Natural killer cell treated with Interleukin-12 subunit alpha and Interleukin-12 subunit beta and Interleukin-15 and Interleukin-18, amount 100 ng/mL, for 72 hours (primary cell): ENCODE measurements around the gene MIAT. TPM values are rescaled to one million over a fixed set of nuclear protein-coding genes. Genes with fewer than 3 reads are reported as not detected.

Source experiments
- ATAC-seq, 2 donors: fragments of 150-1000 bp; cut with Tn5 transposase in 1 of 2; sonication (Bioruptor Pico), chemical (Tn5 transposase) in 1 of 2; 2 replicates each; pipeline ENCODE4 v1.10.0; 2021
- DNase-seq: peaks from one replicate; pipeline ENCODE4 v3.0.0; 2022; ENCODE audit warnings: low spot score
- H3K27ac Mint-ChIP-seq, 2 donors: 1 replicate in 1 of 2; 2 replicates in 1 of 2; pipeline ENCODE4 v1.8.0; 2022; ENCODE audit warnings: mixed read lengths in 2 of 2, mild to moderate bottlenecking in 1 of 2, moderate library complexity in 1 of 2
- H3K27me3 Mint-ChIP-seq, 2 donors: 1 replicate in 1 of 2; 2 replicates in 1 of 2; pipeline ENCODE4 v1.8.0; 2022; ENCODE audit warnings: mixed read lengths in 2 of 2
- H3K36me3 Mint-ChIP-seq: one replicate; pipeline ENCODE4 v1.8.0; 2022; ENCODE audit warnings: mixed read lengths
- H3K4me1 Mint-ChIP-seq, 2 donors: 1 replicate in 1 of 2; 2 replicates in 1 of 2; pipeline ENCODE4 v1.8.0; 2022; ENCODE audit warnings: low read depth in 2 of 2, mixed read lengths in 2 of 2, mild to moderate bottlenecking in 1 of 2
- H3K4me3 Mint-ChIP-seq: one replicate; pipeline ENCODE4 v1.8.0; 2022; ENCODE audit warnings: mixed read lengths
- H3K9me3 Mint-ChIP-seq: 2 replicates; pipeline ENCODE4 v1.8.0; 2022; ENCODE audit warnings: mixed read lengths
- total RNA-seq, 2 donors: library from RNA; stranded (reverse); gene quantifications; one replicate each; pipeline ENCODE4 v1.2.3, GENCODE V29; 2022

MIAT gene
- total RNA-seq, 2 donors from 2014 or later: 6.0 to 12.6 TPM

DNA sequence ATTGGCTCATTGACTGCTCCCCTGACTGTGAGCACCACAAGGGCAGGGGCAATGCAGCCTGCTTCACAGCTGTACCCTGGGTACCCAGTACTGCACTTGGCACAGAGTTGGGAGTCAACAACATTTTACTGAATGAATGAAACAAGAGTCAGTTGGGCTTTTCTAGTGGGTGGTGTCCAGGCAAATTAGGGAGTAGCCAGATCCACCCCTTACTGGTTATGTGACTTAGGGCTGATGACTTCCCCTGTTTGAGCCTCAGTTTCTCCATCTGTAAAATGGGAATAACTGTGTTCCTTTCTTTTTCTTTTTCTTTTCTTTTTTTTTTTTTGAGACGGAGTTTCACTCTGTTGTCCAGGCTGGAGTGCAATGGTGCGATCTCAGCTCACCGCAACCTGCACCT is 23.1 kb downstream of the MIAT start:
- no peaks in the 10 kb centered on the region for H3K9me3 Mint-ChIP-seq
- peaks cover 36 to 42% of the 10 kb centered on the region in 2 donors for H3K4me1 Mint-ChIP-seq
- H3K27me3 Mint-ChIP-seq: no peaks in the 10 kb centered on the region
- H3K4me3 Mint-ChIP-seq: no peak overlapping the region
- H3K36me3 Mint-ChIP-seq: no peaks in the 10 kb centered on the region
- no peak for DNase-seq
- H3K27ac Mint-ChIP-seq: peak overlapping the region in 1 of 2 donors; percentile 70
- ATAC-seq: no peak

DNA sequence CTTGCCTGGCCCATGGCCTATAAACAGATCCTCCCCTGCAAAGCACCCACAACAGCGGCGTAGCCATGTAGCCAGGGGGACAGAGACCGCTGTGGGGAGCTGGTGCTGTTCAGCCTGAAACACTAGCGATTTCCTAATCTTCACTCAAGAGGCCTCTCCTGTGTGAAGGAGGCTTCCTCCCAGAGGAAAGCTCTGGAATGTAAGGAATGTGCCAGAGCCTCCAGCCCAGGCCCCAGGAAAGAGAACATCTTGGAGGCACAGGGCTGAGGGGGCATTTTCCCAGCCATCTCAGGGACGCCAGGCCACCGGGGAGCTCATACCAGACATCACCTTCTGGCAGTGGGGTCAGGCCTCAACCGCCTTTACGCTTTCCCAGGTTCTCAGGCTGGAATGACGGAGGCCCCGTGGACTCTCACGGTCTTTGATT is 24.0 kb downstream of the MIAT start:
- Mint-ChIP-seq H3K36me3 (no peaks in the 10 kb centered on the region), H3K9me3 (no peaks in the 10 kb centered on the region), H3K27me3 (no peaks in the 10 kb centered on the region), H3K27ac (peak overlapping the region in 1 of 2 donors; percentile 70), H3K4me3 (no peak overlapping the region), H3K4me1 (peaks cover 27 to 33% of the 10 kb centered on the region in 2 donors)
- DNase-seq (no peak), ATAC-seq (no peak)

DNA sequence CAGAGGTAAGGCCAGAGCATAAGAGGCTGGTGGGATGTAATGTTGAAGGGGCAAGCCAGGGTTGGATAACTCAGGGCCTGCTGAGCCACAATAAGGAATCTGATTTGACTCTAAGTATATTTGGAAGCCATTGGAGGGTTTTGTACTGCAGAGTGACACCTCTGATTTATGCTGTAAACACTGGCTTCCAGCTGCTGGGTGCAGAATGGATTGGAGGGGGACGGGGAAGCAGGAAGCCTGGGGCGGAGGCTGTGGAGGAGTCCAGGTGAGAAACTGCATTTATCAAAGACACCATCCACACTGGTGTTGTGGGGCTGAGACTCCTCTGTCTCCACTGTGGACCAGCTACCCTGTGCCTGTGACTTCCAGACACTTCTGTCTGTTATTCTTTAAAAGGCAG is 26.8 kb downstream of the MIAT start:
- Mint-ChIP-seq H3K4me3 (no peak overlapping the region), H3K27ac (peak overlapping the region in 1 of 2 donors; percentile 34), H3K9me3 (no peaks in the 10 kb centered on the region), H3K4me1 (peaks cover 15 to 17% of the 10 kb centered on the region in 2 donors), H3K27me3 (no peaks in the 10 kb centered on the region), H3K36me3 (no peaks in the 10 kb centered on the region)
- DNase-seq (no peak), ATAC-seq (no peak)

DNA sequence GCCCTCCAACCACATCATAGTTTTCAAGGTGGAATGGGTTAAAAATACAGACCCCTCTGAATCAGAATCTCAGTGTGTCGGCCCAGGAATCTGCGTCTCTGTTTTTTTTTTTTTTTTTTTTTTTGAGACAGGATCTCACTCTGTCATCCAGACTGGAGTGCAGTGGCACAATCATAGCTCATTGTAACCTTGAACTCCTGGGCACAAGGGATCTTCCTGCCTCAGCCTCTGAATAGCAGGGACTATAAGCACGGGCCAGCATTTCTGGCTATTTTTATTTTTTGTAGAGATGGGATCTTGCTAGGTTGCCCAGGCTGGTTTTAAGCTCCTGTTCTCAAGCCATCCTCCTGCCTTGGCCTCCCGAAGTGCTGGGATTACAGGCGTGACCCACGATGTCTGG is 28.2 kb downstream of the MIAT start:
- Mint-ChIP-seq H3K36me3 (no peaks in the 10 kb centered on the region), H3K4me1 (peaks cover 9 to 21% of the 10 kb centered on the region in 2 donors), H3K27ac (peak overlapping the region in 1 of 2 donors; percentile 34), H3K9me3 (no peaks in the 10 kb centered on the region), H3K27me3 (no peaks in the 10 kb centered on the region), H3K4me3 (no peak overlapping the region)
- ATAC-seq: no peak
- no peak for DNase-seq

DNA sequence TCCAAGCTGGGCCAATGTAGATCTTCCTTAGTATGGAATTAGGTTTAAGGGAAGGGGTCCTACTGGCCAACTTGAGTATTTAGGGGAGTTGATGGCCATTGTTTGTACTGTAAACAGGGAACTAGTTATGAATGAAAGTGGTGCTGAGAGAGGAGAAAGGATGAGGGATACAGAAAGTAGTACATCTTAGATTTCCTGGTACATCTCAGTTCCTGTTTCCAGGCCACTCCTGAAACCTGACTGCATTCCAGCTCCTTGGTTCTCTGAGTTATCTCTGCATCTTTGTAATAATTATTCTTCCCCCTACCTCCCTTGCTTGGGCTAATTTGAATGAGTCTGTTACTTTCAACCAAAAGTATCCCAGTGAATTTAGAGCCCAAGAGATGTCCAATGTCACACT is 30.1 kb downstream of the MIAT start:
- ATAC-seq (no peak), DNase-seq (no peak)
- H3K4me3 Mint-ChIP-seq: no peak overlapping the region
- no peaks in the 10 kb centered on the region for H3K9me3 Mint-ChIP-seq
- H3K27ac Mint-ChIP-seq: no peak overlapping the region
- H3K27me3 Mint-ChIP-seq: no peaks in the 10 kb centered on the region
- H3K4me1 Mint-ChIP-seq: peaks cover 24 to 30% of the 10 kb centered on the region in 2 donors
- no peaks in the 10 kb centered on the region for H3K36me3 Mint-ChIP-seq

DNA sequence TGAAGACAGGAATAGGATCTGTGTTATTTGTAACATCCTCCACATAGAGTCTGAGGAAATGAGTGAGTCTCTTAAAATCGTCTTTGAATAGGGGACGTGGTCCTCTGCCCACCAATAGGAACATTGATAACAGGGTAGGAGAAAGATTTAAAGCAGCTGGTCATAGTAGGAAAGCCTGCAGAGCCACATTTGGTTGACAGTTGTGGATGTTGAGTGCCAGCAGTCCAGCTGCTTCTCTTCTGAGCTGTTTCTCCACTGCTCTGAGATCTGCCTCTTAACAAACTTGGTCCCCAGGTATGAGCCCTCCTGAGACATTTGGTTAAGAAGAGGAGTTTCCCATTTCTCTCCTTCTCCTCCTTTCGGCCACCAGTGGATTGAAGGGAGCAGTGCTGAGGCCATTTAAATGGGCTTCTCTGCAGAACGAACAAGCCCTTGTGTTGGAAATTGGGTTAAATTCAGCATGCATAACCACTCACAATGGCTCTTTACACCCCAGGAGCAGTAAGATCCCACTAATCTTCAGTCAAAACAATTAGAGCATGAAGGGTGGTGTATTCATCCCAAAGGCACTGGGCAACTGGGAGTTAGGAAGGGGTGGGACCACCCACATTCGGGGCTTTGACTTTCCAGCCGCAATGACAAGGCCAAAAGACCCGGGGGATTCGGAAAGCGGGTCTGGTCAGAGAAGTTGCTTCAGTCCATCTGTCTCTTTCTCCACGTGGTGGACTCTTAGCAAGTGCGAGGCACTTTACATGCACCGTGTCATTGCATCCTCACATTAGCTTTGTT is 32.3 kb downstream of the MIAT start:
- peaks cover 19 to 28% of the 10 kb centered on the region in 2 donors for H3K4me1 Mint-ChIP-seq

DNA sequence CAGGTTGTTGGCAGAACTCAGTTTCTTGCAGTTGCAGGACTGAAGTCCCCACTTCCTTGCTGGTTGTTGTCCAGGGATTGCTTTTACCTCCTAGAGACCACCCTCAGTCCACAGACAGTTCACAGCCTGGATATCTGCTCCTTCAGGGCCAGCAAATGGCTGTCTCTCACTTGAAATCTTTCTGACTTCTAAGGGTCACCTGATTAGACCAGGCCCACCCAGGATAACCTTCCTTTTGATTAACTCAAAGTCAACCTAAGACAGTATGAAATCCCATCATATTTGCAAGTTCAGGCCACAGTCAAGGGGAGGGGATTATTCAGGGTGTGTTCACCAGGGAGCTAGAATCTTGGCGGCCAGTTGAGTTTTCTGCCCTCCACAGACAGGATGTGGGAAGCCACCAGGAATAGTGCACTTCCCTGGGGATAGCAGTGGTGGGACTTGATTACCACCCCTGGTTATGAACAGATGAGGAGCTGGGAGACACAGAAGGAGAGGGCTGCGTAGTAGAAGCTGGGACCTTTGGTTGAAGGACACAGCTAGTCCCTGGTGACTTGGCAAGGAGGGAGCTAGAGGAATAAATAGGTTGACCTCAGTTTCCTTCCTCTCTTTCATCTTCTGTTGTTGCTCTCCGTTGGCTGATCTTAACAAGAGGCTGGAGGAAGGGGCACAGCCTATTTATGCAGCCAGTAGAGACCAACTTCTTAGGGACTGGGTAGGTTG is 33.4 kb downstream of the MIAT start:
- DNase-seq (no peak), ATAC-seq (no peak)
- peaks cover 19 to 28% of the 10 kb centered on the region in 2 donors for H3K4me1 Mint-ChIP-seq
- H3K9me3 Mint-ChIP-seq: no peaks in the 10 kb centered on the region
- H3K27ac Mint-ChIP-seq: peak overlapping the region in 1 of 2 donors; percentile 36
- H3K4me3 Mint-ChIP-seq: no peak overlapping the region
- no peaks in the 10 kb centered on the region for H3K27me3 Mint-ChIP-seq
- H3K36me3 Mint-ChIP-seq: peaks cover 8% of the 10 kb centered on the region

More for the DNA sequence above, 32.3 kb downstream of the MIAT start:
- H3K27me3 Mint-ChIP-seq: no peaks in the 10 kb centered on the region
- DNase-seq (no peak), ATAC-seq (no peak)
- no peaks in the 10 kb centered on the region for H3K9me3 Mint-ChIP-seq
- peak overlapping the region in 1 of 2 donors; percentile 9 for H3K27ac Mint-ChIP-seq
- no peak overlapping the region for H3K4me3 Mint-ChIP-seq
- H3K36me3 Mint-ChIP-seq: peaks cover 5% of the 10 kb centered on the region

DNA sequence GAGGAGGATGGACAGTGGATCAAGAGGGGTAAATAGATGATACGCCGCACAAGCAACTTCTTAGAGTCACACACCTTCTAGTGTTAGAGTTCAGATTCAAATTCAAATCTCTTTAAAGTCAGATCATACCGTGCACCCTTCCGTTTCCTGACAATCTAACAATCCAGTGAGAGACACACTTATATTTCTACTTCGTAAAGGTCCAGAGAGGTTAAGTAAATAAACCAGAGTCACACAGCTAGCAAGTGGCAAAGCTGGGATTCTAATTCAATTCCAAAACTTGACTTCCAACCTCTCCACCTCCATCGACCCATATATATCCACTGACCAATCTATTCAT is 34.0 kb downstream of the MIAT start:
- Mint-ChIP-seq H3K4me3 (no peak overlapping the region), H3K9me3 (no peaks in the 10 kb centered on the region), H3K27me3 (no peaks in the 10 kb centered on the region), H3K27ac (no peak overlapping the region), H3K4me1 (peaks cover 19 to 28% of the 10 kb centered on the region in 2 donors), H3K36me3 (peaks cover 8% of the 10 kb centered on the region)
- no peak for ATAC-seq
- no peak for DNase-seq

DNA sequence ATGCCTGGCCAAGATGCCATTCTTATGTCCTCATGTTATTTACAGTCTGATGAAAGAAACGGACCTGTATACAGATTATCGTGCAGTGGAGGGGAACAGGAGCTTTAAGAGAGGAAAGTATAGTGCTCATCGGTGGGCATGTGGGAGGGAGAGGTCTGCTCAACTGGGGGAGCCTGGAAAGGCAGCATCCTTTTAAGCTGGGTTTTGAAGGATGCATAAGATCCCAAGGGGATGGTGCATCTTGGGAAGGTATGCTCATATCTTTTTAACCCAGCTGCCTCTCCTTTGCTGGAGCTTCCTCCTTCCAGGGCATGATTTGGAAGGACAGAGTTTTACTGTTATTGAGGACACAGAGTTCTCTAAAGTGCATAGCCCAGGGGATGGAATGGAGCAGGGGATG is 34.8 kb downstream of the MIAT start:
- ATAC-seq (no peak), DNase-seq (no peak)
- Mint-ChIP-seq H3K36me3 (peaks cover 8% of the 10 kb centered on the region), H3K4me3 (no peak overlapping the region), H3K27ac (no peak overlapping the region), H3K27me3 (no peaks in the 10 kb centered on the region), H3K9me3 (no peaks in the 10 kb centered on the region), H3K4me1 (peaks cover 19 to 28% of the 10 kb centered on the region in 2 donors)

DNA sequence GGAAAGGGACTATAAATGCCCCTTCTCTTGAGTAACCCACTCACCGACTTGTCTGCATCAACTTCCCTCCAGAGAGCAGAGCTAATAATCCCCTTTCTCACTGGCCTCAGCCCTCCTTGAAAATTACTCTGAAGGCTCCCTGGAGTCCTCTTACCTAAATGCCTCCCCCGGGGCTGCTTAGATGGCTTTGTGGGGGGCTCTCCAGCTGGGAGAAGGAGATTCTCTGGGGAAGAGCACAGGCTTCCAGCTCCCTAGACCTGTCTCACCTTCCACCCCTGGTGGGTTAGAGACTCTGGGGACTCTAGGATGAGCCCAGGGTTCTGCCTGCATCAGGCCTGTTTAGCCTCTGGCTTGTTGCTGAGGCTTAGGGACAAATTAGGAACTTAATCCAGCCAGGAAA is 39.8 kb downstream of the MIAT start:
- DNase-seq: no peak
- no peak for ATAC-seq
- no peaks in the 10 kb centered on the region for H3K27me3 Mint-ChIP-seq
- H3K9me3 Mint-ChIP-seq: no peaks in the 10 kb centered on the region
- H3K4me1 Mint-ChIP-seq: peaks cover 11 to 21% of the 10 kb centered on the region in 2 donors
- no peak overlapping the region for H3K4me3 Mint-ChIP-seq
- no peak overlapping the region for H3K27ac Mint-ChIP-seq
- H3K36me3 Mint-ChIP-seq: peaks cover 21% of the 10 kb centered on the region

DNA sequence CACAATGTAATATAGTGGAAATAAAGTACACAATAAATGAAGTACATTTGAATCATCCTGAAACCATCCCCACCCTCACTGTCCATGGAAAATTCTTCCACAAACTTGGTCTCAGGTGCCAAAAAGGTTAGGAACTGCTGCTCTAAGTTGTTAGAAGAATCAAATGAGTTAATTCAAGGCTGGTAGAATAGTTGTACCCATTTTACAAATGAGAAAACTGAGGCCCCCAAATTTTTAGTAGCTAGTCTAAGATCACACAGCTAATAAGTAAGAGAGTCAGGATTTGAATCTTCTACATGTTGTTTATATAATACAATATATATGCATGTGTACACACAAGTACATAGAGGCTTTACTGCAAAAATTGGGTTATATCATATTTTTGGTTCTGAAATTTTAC is 43.1 kb downstream of the MIAT start:
- Mint-ChIP-seq H3K27ac (no peak overlapping the region), H3K9me3 (no peaks in the 10 kb centered on the region), H3K4me1 (peaks cover 13 to 25% of the 10 kb centered on the region in 2 donors), H3K4me3 (no peak overlapping the region), H3K36me3 (peaks cover 14% of the 10 kb centered on the region), H3K27me3 (no peaks in the 10 kb centered on the region)
- ATAC-seq (no peak), DNase-seq (no peak)

DNA sequence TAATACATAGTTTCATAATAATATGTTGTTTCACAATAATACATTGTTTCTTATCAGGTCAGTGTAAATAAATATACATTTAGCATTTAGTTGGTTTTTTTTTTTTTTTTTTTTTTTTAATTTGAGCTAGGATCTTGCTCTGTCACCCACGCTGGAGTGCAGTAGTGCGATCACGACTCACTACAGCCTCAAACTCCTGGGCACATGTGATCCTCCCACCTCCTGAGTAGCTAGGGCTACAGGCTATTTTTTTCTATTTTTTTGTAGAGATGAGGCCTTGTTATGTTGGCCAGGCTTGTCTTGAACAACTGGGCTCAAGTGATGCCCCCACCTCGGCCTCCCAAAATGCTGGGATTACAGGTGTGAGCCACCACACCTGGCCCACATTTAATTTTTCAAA is 43.5 kb downstream of the MIAT start:
- DNase-seq (no peak), ATAC-seq (no peak)
- Mint-ChIP-seq H3K4me3 (no peak overlapping the region), H3K36me3 (peaks cover 14% of the 10 kb centered on the region), H3K27me3 (no peaks in the 10 kb centered on the region), H3K9me3 (no peaks in the 10 kb centered on the region), H3K27ac (no peak overlapping the region), H3K4me1 (peaks cover 17 to 29% of the 10 kb centered on the region in 2 donors)

DNA sequence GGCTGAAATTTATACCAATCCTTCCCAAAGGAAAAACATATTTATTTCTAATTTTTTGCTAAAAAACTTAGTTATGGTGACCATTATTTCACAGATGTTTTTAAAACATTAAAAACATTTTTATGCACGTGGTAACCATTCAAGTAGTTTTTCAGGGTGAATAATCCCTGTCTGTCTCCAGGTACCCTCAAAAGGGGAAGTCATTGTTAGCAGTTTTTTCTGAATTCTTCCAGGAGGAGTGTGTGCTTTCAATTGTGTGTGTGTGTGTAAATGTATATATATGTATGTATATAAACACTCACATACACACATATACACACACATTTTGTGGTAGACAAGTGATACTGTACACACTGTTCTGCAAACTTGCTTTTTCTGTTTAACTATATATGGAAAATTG is 43.9 kb downstream of the MIAT start:
- Mint-ChIP-seq H3K27me3 (no peaks in the 10 kb centered on the region), H3K9me3 (no peaks in the 10 kb centered on the region), H3K4me3 (no peak overlapping the region), H3K36me3 (peaks cover 14% of the 10 kb centered on the region), H3K4me1 (peaks cover 18 to 29% of the 10 kb centered on the region in 2 donors), H3K27ac (no peak overlapping the region)
- ATAC-seq: no peak
- no peak for DNase-seq
